Neural cell (in vitro differentiated cells): Measurements from ENCODE around the gene NCDN. TPM values are rescaled to one million over a fixed set of nuclear protein-coding genes. Genes with fewer than 3 reads are reported as not detected.
A peak's percentile ranks its signal among the peaks of the same experiment; 100 is the strongest.

Experiments used
- H2AFZ ChIP-seq: fragments of 200-600, 300-800 bp; sonication (generic), shearing (Covaris generic); 2 replicates; pipeline ENCODE4 v1.6.0; 2014; ENCODE audit warnings: low read depth, mild to moderate bottlenecking, antibody characterized with exemption, low read length, moderate library complexity
- H3F3A ChIP-seq: fragments of 200-600 bp; shearing (Covaris generic); 2 replicates; pipeline ENCODE4 v1.6.1; 2016; ENCODE audit warnings: mild to moderate bottlenecking, moderate library complexity, mixed read lengths, antibody characterized with exemption, low read length; ENCODE audit not compliant: insufficient read depth, poor library complexity, severe bottlenecking
- H3K27ac ChIP-seq: fragments of 200-600, 300-800 bp; sonication (generic), shearing (Covaris generic); 2 replicates; pipeline ENCODE4 v1.5.1; 2014; ENCODE audit warnings: mild to moderate bottlenecking, low read length, moderate library complexity
- H3K27me3 ChIP-seq: fragments of 300-800, 200-600 bp; sonication (generic), shearing (Covaris generic); 2 replicates; pipeline ENCODE4 v1.6.0; 2014; ENCODE audit warnings: mild to moderate bottlenecking, low read depth, low read length, moderate library complexity; ENCODE audit not compliant: insufficient read depth
- H3K36me3 ChIP-seq: fragments of 300-800, 200-600 bp; sonication (generic), shearing (Covaris generic); 2 replicates; pipeline ENCODE4 v1.5.1; 2014; ENCODE audit warnings: mild to moderate bottlenecking, antibody characterized with exemption, low read length, moderate library complexity; ENCODE audit not compliant: insufficient read depth
- H3K4me2 ChIP-seq: fragments of 300-800, 200-600 bp; sonication (generic), shearing (Covaris generic); 2 replicates; pipeline ENCODE4 v1.6.0; 2014; ENCODE audit warnings: mild to moderate bottlenecking, low read length
- H3K4me3 ChIP-seq: fragments of 300-800, 200-600 bp; sonication (generic), shearing (Covaris generic); 2 replicates; pipeline ENCODE4 v1.5.1; 2014; ENCODE audit warnings: mild to moderate bottlenecking, low read length, moderate library complexity
- H3K79me2 ChIP-seq: fragments of 200-600 bp; shearing (Covaris generic); replicated peaks from 2 replicates; pipeline ENCODE4 v1.6.0; 2014; ENCODE audit warnings: mild to moderate bottlenecking, low read length, moderate library complexity; ENCODE audit not compliant: insufficient read depth
- H3K9ac ChIP-seq: fragments of 300-800, 200-600 bp; sonication (generic), shearing (Covaris generic); 2 replicates; pipeline ENCODE4 v1.6.1; 2016; ENCODE audit warnings: mild to moderate bottlenecking, low read length, mixed read lengths
- H3K9me2 ChIP-seq: fragments of 200-600 bp; shearing (Covaris generic); 2 replicates; pipeline ENCODE4 v1.6.1; 2016; ENCODE audit warnings: mild to moderate bottlenecking, low read length, mixed read lengths; ENCODE audit not compliant: insufficient read depth
- H3K9me3 ChIP-seq: fragments of 200-600, 300-800 bp; sonication (generic), shearing (Covaris generic); 2 replicates; pipeline ENCODE4 v1.6.1; 2016; ENCODE audit warnings: mild to moderate bottlenecking, mixed run types, low read length, moderate library complexity, mixed read lengths
- H4K20me1 ChIP-seq: fragments of 200-600 bp; shearing (Covaris generic); 2 replicates; pipeline ENCODE4 v1.6.1; 2016; ENCODE audit warnings: mild to moderate bottlenecking, mixed run types; ENCODE audit not compliant: insufficient read depth
- EP300 ChIP-seq: fragments of 450-650 bp; conservative IDR thresholded peaks from 2 replicates; pipeline ENCODE4 v1.6.1; 2014; ENCODE audit warnings: antibody characterized with exemption, mild to moderate bottlenecking, moderate library complexity; ENCODE audit not compliant: poor library complexity, severe bottlenecking
- EZH2 ChIP-seq: fragments of 200-600, 300-800 bp; shearing (Covaris generic), sonication (generic); IDR thresholded peaks from 2 replicates; pipeline ENCODE4 v1.6.1; 2014; ENCODE audit warnings: antibody characterized with exemption, low read length, borderline replicate concordance, mild to moderate bottlenecking; ENCODE audit not compliant: insufficient read depth, poor library complexity, severe bottlenecking
- MXI1 ChIP-seq: fragments of 450-650 bp; conservative IDR thresholded peaks from 2 replicates; pipeline ENCODE4 v1.6.1; 2014; ENCODE audit warnings: antibody characterized with exemption, mild to moderate bottlenecking; ENCODE audit not compliant: poor library complexity, severe bottlenecking
- POLR2AphosphoS5 ChIP-seq: IDR thresholded peaks from 2 replicates; pipeline ENCODE4 v1.6.1; 2012
- RAD21 ChIP-seq: fragments of 450-650 bp; conservative IDR thresholded peaks from 2 replicates; pipeline ENCODE4 v1.6.1; 2014; ENCODE audit warnings: antibody characterized with exemption, mild to moderate bottlenecking, moderate library complexity
- SMC3 ChIP-seq: fragments of 450-650 bp; conservative IDR thresholded peaks from 2 replicates; pipeline ENCODE4 v1.6.1; 2014; ENCODE audit warnings: antibody characterized with exemption, mild to moderate bottlenecking, moderate library complexity; ENCODE audit not compliant: poor library complexity
- TAF1 ChIP-seq: IDR thresholded peaks from 2 replicates; pipeline ENCODE4 v1.6.1; 2012; ENCODE audit warnings: low read depth
- polyA plus RNA-seq: library from polyadenylated mRNA; depleted of rRNA; stranded (reverse); fragments of >200 nt; gene quantifications from 2 replicates; pipeline ENCODE4 v1.2.3, GENCODE V29; 2014
- TF ChIP-seq, protein P1 (sequence below): fragments of 450-650 bp; IDR thresholded peaks from 2 replicates; pipeline ENCODE4 v1.5.1; 2014; ENCODE audit warnings: antibody characterized with exemption, mild to moderate bottlenecking, moderate library complexity; ENCODE audit not compliant: poor library complexity, severe bottlenecking
- TF ChIP-seq, protein P2 (sequence below): IDR thresholded peaks from 2 replicates; pipeline ENCODE4 v1.6.1; 2012; ENCODE audit warnings: borderline replicate concordance

Gene NCDN
- polyA plus RNA-seq, 1 donor from 2014 or later = 66.1 TPM

DNA sequence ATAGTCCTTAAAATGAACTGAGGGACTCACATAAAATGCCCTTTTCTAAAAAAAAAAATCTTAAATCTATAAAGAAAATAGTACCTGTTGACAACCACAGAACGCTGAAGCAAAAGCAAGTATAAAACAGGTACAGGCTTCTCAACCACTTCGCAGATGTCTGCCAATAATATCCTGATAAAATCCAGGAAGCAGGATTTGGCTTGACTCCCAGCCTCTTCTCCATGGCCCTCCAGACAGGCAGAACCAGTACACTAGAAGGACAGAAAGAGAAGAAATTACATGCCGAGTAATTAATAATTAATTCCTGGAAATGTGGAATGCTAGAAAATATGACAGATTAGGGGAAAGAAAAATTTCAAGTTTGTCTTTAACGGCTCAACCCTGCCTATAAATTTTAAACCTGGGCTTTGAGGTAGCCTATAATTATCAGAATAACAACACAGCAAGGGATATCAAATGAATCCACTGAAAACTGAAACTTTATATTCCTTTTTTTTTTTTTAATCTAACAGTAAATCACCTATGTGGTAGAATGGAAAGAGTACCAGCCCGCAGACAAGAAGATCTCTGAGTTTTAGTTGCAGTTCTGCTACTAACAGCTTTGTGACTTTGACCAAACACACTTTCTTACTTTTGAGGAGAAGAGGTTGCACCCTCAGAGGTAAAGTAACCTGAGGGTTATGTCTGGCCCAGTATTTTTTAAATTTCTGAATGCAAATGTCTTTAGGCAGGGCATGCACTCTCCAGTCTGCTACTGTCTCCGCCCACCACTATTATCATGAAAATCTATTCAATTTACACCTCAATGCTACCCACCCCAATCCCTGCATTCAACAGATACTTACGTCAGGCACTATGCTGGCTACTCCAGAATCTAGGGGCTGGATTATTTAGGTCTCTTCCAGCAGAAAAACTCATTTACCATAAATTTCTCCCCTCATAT lies 3.1 kb upstream of the NCDN start:
- Histone ChIP-seq H3F3A (peaks cover 5% of the 10 kb centered on the region), H3K27me3 (no peaks in the 10 kb centered on the region), H3K9ac (no peak overlapping the region), H3K79me2 (peaks cover 18% of the 10 kb centered on the region), H3K4me2 (no peak overlapping the region), H3K9me2 (no peaks in the 10 kb centered on the region), H3K9me3 (no peaks in the 10 kb centered on the region), H3K27ac (no peak overlapping the region), H3K36me3 (peaks cover 4% of the 10 kb centered on the region), H2AFZ (no peak overlapping the region), H4K20me1 (no peaks in the 10 kb centered on the region), H3K4me3 (peak overlapping the region; percentile 93)
- TF ChIP-seq EZH2 (no peak), RAD21 (no peak), SMC3 (no peak), MXI1 (no peak), TAF1 (no peak), EP300 (no peak), POLR2AphosphoS5 (no peak)
- TF ChIP-seq, protein P1, sequence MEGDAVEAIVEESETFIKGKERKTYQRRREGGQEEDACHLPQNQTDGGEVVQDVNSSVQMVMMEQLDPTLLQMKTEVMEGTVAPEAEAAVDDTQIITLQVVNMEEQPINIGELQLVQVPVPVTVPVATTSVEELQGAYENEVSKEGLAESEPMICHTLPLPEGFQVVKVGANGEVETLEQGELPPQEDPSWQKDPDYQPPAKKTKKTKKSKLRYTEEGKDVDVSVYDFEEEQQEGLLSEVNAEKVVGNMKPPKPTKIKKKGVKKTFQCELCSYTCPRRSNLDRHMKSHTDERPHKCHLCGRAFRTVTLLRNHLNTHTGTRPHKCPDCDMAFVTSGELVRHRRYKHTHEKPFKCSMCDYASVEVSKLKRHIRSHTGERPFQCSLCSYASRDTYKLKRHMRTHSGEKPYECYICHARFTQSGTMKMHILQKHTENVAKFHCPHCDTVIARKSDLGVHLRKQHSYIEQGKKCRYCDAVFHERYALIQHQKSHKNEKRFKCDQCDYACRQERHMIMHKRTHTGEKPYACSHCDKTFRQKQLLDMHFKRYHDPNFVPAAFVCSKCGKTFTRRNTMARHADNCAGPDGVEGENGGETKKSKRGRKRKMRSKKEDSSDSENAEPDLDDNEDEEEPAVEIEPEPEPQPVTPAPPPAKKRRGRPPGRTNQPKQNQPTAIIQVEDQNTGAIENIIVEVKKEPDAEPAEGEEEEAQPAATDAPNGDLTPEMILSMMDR = no peak
- TF ChIP-seq, protein P2, sequence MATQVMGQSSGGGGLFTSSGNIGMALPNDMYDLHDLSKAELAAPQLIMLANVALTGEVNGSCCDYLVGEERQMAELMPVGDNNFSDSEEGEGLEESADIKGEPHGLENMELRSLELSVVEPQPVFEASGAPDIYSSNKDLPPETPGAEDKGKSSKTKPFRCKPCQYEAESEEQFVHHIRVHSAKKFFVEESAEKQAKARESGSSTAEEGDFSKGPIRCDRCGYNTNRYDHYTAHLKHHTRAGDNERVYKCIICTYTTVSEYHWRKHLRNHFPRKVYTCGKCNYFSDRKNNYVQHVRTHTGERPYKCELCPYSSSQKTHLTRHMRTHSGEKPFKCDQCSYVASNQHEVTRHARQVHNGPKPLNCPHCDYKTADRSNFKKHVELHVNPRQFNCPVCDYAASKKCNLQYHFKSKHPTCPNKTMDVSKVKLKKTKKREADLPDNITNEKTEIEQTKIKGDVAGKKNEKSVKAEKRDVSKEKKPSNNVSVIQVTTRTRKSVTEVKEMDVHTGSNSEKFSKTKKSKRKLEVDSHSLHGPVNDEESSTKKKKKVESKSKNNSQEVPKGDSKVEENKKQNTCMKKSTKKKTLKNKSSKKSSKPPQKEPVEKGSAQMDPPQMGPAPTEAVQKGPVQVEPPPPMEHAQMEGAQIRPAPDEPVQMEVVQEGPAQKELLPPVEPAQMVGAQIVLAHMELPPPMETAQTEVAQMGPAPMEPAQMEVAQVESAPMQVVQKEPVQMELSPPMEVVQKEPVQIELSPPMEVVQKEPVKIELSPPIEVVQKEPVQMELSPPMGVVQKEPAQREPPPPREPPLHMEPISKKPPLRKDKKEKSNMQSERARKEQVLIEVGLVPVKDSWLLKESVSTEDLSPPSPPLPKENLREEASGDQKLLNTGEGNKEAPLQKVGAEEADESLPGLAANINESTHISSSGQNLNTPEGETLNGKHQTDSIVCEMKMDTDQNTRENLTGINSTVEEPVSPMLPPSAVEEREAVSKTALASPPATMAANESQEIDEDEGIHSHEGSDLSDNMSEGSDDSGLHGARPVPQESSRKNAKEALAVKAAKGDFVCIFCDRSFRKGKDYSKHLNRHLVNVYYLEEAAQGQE = no peak

DNA sequence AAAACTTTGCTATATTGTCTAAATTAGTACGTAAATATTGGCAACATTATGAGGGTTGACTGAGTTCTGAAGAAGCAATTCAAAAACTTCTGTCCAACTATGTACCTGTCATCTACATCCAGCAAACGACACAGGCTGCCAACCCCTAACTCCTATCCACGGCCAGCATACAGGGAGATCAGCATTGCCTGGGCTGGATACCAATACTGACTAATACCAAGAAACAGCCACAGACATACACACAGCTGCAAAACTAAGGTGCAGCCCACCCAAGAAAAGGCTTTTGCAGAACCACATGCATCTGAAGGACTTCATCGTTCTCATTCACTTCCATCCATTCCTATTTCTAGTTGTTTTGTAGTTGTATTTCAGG lies 2.4 kb upstream of the NCDN start:
- TF ChIP-seq MXI1 (no peak), SMC3 (no peak), RAD21 (no peak), EP300 (no peak), TAF1 (no peak), POLR2AphosphoS5 (no peak), EZH2 (no peak)
- TF ChIP-seq, protein P1 = no peak
- TF ChIP-seq, protein P2 = no peak
- Histone ChIP-seq H3K27ac (no peak overlapping the region), H3K9me2 (no peaks in the 10 kb centered on the region), H2AFZ (no peak overlapping the region), H3K9ac (no peak overlapping the region), H4K20me1 (no peaks in the 10 kb centered on the region), H3K4me2 (no peak overlapping the region), H3K27me3 (no peaks in the 10 kb centered on the region), H3K9me3 (no peaks in the 10 kb centered on the region), H3K4me3 (peak overlapping the region; percentile 93), H3K36me3 (peaks cover 4% of the 10 kb centered on the region), H3F3A (peaks cover 5% of the 10 kb centered on the region), H3K79me2 (peaks cover 18% of the 10 kb centered on the region)
